NCI-H82 treated with DMSO at 0.1 percent for 48 hours (cell line): Measurements from ENCODE around the gene RAD51.

ENCODE experiments used
- DNase-seq: peaks from one replicate; lab custom pipeline; 2025; ENCODE audit not compliant: unreplicated experiment; lab: John Stamatoyannopoulos, UW

RAD51 gene

GRCh38 chr15:40756938-40757337 is 62.0 kb downstream of the RAD51 start:
- peak; percentile 17 for DNase-seq

DNA sequence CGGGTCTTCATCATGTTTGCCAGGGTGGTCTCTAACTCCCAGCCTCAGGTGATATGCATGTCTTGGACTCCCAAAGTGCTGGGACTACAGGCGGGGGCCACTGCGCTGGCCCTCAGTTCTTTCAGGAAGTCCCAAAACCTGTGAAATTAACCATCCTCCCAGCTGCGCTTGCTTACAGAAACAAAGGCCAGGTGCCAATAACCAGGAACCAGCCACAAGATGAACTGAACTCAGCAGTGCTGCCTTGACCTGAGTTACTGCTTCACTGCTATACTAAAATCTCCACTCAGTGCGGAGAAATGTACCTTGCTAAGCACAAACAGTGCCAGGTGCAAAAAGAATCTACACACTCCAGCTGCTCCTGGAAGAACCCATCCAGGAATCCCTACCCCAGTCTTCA is 65.0 kb downstream of the RAD51 start:
- DNase-seq: no peak

GRCh38 chr15:40762919-40763800 is 68.2 kb downstream of the RAD51 start:
- DNase-seq: peak; percentile 30

GRCh38 chr15:40763801-40764628 is 69.0 kb downstream of the RAD51 start, which contains the start of gene GCHFR:
Gene GCHFR, plus strand, starts transcription at chr15:40764068. Its CDS starts 113 bp downstream, at chr15:40764181.
- no peak for DNase-seq

GRCh38 chr15:40764629-40765103 is 69.7 kb downstream of the RAD51 start:
- no peak for DNase-seq

DNA sequence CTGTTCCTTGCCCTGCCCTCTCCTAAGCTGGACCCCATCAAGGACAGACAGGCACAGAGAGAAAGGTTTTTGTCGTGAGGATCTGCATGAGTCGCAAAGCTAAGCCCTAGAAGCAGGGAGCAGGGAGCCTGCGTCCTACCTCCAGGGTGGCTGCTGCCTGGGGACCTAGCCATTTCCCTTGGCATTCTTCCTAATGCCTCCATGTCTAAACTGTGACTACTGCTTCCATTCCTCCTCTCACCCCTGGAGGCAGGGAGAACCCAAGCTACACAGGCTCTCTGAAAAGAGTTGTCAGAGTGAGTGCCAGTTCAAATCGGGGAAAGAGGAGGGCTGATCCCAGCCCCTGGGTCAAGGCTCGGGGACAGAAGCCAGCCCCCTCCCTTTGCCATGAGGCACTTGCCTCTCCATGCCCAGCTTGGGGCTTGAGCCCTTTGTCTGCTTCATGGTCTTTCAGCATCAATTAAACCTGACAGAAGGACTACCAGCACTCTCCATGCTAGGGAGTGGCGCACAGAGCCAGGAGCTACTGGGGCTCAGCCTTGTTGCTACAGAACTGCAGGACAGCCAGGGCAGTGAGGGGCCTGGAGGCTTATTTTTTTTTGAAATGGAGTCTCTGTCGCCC is 71.3 kb downstream of the RAD51 start:
- DNase-seq: no peak

GRCh38 chr15:40766906-40767837 is 72.2 kb downstream of the RAD51 start:
- no peak for DNase-seq

GRCh38 chr15:40767838-40768500 is 73.0 kb downstream of the RAD51 start:
- DNase-seq: no peak

- no peak for DNase-seq
Measured at GRCh38 chr15:40768521-40769273, 73.7 kb downstream of the RAD51 start.

DNA sequence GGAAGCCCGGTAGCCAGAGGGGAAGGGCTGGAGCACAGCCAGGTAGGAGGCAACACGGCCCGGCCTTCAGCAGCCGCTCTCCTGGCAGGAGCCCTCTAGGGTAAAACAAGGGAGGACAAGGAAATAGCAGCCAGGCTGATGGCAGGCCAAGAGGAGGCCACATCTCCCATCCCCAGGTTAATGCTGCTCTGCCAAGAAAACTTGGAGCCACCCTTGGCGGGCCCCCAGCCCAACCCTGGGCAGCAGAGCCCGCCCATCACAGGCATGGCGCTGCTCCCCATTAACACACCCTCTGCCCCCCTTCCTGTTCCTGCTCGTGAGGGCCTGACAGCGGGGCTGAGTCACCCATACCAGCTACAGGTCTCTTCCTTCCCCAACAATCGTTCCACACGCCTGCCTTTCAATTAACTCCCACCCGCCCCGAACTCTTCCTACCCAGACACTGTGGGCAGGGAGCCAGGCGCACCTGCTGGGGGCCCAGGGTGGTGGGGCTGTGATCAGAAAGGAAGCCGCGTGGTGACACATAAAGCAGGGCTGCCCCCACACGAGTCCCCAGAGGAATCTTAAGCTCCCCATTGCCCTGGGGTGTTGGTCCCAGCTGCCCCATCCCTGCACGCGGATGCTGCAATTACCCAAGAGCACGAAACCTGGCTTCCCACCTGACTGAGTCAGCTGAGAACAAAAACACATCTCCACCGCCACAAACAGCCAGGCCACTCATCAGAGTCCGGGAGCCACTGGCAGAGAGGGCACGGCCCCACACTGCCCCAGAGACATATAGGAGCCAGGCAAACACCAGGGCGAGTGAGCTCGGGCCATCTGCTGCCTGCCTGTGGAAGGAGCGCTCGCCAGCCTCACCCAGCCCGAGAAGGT is 74.5 kb downstream of the RAD51 start, which contains the start of gene C15orf62:
Gene C15orf62, plus strand, starts transcription at position 707 of the 873 bp plus-strand sequence. CDS start 516 bp downstream, outside the sequence.
- no peak for DNase-seq

DNA sequence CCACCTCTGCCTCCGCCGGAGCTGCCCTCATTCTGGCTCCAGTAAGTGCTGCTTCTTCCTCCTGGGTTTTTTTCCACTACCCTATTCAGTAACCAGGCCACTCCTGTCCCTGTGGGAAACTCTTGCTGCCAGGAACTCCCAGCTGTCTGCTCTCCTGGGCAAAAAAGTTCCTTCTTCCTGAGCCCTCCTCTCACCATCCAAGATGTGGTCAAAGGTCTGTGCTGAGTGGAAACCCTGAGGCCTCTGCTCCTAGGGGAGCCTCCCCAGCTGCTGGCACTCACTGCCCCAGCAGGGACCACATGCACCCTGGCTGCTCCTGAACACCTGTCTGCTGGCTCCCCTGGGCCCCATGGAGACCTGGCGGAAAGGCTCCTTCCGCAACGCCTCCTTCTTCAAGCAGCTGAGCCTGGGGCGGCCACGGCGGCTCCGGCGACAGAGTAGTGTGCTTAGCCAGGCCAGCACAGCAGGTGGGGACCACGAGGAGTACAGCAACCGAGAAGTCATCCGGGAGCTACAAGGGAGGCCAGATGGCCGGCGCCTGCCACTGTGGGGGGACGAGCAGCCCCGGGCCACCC is 75.3 kb downstream of the RAD51 start:
- DNase-seq: no peak

- no peak for DNase-seq
Measured at GRCh38 chr15:40771242-40771641, 76.3 kb downstream of the RAD51 start.

- no peak for DNase-seq
Measured at GRCh38 chr15:40772014-40772413, 77.0 kb downstream of the RAD51 start.

- DNase-seq: no peak
Measured at GRCh38 chr15:40773496-40773895, 78.5 kb downstream of the RAD51 start.

- no peak for DNase-seq
Measured at GRCh38 chr15:40773902-40774301, 78.9 kb downstream of the RAD51 start.

GRCh38 chr15:40775007-40775406 is 80.0 kb downstream of the RAD51 start:
- DNase-seq: no peak

DNA sequence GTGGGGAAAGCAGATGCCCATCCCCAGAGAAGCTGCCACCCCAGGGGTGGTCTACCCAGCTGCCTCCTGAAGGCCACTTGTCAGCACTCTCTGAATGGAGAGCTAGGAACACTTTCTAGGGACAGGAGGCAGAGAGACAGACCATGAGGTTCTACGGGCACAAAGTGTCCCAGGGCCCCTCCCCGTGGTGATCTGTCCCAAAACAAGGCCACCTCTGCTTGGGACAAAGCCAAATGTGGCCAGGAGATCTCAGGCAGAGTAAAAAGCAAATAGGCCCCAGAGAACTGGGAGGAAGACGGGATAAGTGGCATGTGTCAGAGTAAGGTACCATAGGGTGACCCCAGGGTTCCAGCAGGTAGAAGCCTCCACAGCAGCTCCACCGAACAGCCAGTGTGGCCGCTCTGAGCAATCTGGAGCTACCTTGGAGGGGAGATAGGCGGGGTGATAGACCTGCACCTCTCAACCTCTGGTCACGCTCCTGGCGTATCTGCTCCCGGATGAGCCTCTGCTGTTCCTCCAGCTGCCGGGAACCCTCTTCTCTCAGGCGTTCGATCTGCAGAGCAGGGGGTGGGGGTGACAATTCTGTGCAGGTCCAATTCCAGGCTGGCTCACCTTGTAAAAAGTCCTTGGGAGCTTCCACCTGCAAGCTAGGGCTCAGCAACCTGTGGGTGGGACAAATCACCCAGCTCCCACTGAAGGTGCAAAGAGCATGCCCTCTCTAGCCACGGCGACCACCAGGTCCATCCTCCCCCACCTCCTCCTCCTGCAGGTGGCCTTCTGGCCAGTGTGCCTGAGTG is 81.0 kb downstream of the RAD51 start:
- no peak for DNase-seq
